SK-N-SH treated with all-trans-retinoic acid at 6 μM for 48 hours (cell line): ENCODE data around the gene CPSF4.
A peak's percentile ranks its signal among the peaks of the same experiment; 100 is the strongest.

Source experiments
- ATAC-seq: fragments of 200-7000 bp; cut with Tn5 transposase; 3 replicates; pipeline ENCODE4 v1.9.1; 2020; ENCODE audit warnings: mild to moderate bottlenecking, moderate library complexity
- ARNTL ChIP-seq: fragments of 450-650 bp; formaldehyde crosslinking; IDR thresholded peaks from 2 replicates; pipeline ENCODE4 v1.5.0; 2020; ENCODE audit warnings: low read depth, mild to moderate bottlenecking, moderate library complexity, borderline replicate concordance
- BACH2 ChIP-seq: fragments of 250-450 bp; sonication (Bioruptor Pico); IDR thresholded peaks from 2 replicates; pipeline ENCODE4 v1.9.0; 2021; ENCODE audit warnings: mild to moderate bottlenecking, borderline replicate concordance
- CSDC2 ChIP-seq: fragments of 250-450 bp; sonication (Bioruptor Pico); IDR thresholded peaks from 2 replicates; pipeline ENCODE4 v1.5.0; 2020; ENCODE audit warnings: mild to moderate bottlenecking, moderate library complexity
- ESRRG ChIP-seq: fragments of 250-450 bp; sonication (Bioruptor Pico); IDR thresholded peaks from 2 replicates; pipeline ENCODE4 v1.6.1; 2021; ENCODE audit warnings: mild to moderate bottlenecking
- GLIS3 ChIP-seq: fragments of 250-450 bp; sonication (Bioruptor Pico); IDR thresholded peaks from 2 replicates; pipeline ENCODE4 v1.5.0; 2020; ENCODE audit warnings: mild to moderate bottlenecking, moderate library complexity
- ISL1 ChIP-seq: fragments of 250-450 bp; sonication (Bioruptor Pico); IDR thresholded peaks from 2 replicates; pipeline ENCODE4 v2.1.2; 2022; ENCODE audit warnings: mild to moderate bottlenecking, moderate library complexity
- OSR1 ChIP-seq: fragments of 250-450 bp; sonication (Bioruptor Pico); IDR thresholded peaks from 2 replicates; pipeline ENCODE4 v1.8.0; 2022; ENCODE audit warnings: moderate library complexity, mild to moderate bottlenecking, inconsistent platforms
- PPARA ChIP-seq: fragments of 250-450 bp; sonication (Bioruptor Pico); IDR thresholded peaks from 2 replicates; pipeline ENCODE4 v1.5.0; 2020; ENCODE audit warnings: mild to moderate bottlenecking, borderline replicate concordance
- RARB ChIP-seq: fragments of 250-450 bp; sonication (Bioruptor Pico); IDR thresholded peaks from 2 replicates; pipeline ENCODE4 v1.8.0; 2021; ENCODE audit warnings: mild to moderate bottlenecking, moderate library complexity
- SNAI2 ChIP-seq: fragments of 250-450 bp; sonication (Bioruptor Pico); IDR thresholded peaks from 2 replicates; pipeline ENCODE4 v1.5.0; 2020; ENCODE audit warnings: mild to moderate bottlenecking, moderate library complexity
- TCF4 ChIP-seq: fragments of 250-450 bp; sonication (Bioruptor Pico); IDR thresholded peaks from 2 replicates; pipeline ENCODE4 v1.8.0; 2021; ENCODE audit warnings: mild to moderate bottlenecking, moderate library complexity, borderline replicate concordance
- TOX ChIP-seq: fragments of 250-450 bp; sonication (Bioruptor Pico); IDR thresholded peaks from 2 replicates; pipeline ENCODE4 v1.8.0; 2021; ENCODE audit warnings: mild to moderate bottlenecking, moderate library complexity, borderline replicate concordance
- ZC3H10 ChIP-seq: fragments of 250-450 bp; sonication (Bioruptor Pico); IDR thresholded peaks from 2 replicates; pipeline ENCODE4 v1.5.1; 2021; ENCODE audit warnings: mild to moderate bottlenecking, moderate library complexity
- ZFP3 ChIP-seq: fragments of 250-450 bp; sonication (Bioruptor Pico); IDR thresholded peaks from 2 replicates; pipeline ENCODE4 v1.5.0; 2020; ENCODE audit warnings: mild to moderate bottlenecking, moderate library complexity
- ZFP30 ChIP-seq: fragments of 450-650 bp; formaldehyde crosslinking; IDR thresholded peaks from 2 replicates; pipeline ENCODE4 v1.5.0; 2022; ENCODE audit warnings: mild to moderate bottlenecking, moderate library complexity
- ZNF565 ChIP-seq: fragments of 450-650 bp; formaldehyde crosslinking; conservative IDR thresholded peaks from 2 replicates; pipeline ENCODE4 v1.5.0; 2020; ENCODE audit warnings: low read depth, mild to moderate bottlenecking, moderate library complexity
- ZNF70 ChIP-seq: fragments of 450-650 bp; formaldehyde crosslinking; IDR thresholded peaks from 2 replicates; pipeline ENCODE4 v1.5.0; 2020; ENCODE audit warnings: mild to moderate bottlenecking, moderate library complexity
- TF ChIP-seq, protein P1 (sequence below): fragments of 250-450 bp; sonication (Bioruptor Pico); IDR thresholded peaks from 2 replicates; pipeline ENCODE4 v1.5.1; 2020; ENCODE audit warnings: low read depth, mild to moderate bottlenecking, moderate library complexity
- TF ChIP-seq, protein P2 (sequence below): fragments of 250-450 bp; sonication (Bioruptor Pico); IDR thresholded peaks from 2 replicates; pipeline ENCODE4 v1.8.0; 2020; ENCODE audit warnings: mild to moderate bottlenecking, moderate library complexity, borderline replicate concordance
- TF ChIP-seq, protein P3 (sequence below): fragments of 250-450 bp; sonication (Bioruptor Pico); IDR thresholded peaks from 2 replicates; pipeline ENCODE4 v1.8.0; 2021; ENCODE audit warnings: low read depth, mild to moderate bottlenecking, moderate library complexity, borderline replicate concordance
- TF ChIP-seq, protein P4 (sequence below): fragments of 250-450 bp; sonication (Bioruptor Pico); IDR thresholded peaks from 2 replicates; pipeline ENCODE4 v1.5.1; 2021; ENCODE audit warnings: mild to moderate bottlenecking, moderate library complexity

Gene CPSF4

DNA sequence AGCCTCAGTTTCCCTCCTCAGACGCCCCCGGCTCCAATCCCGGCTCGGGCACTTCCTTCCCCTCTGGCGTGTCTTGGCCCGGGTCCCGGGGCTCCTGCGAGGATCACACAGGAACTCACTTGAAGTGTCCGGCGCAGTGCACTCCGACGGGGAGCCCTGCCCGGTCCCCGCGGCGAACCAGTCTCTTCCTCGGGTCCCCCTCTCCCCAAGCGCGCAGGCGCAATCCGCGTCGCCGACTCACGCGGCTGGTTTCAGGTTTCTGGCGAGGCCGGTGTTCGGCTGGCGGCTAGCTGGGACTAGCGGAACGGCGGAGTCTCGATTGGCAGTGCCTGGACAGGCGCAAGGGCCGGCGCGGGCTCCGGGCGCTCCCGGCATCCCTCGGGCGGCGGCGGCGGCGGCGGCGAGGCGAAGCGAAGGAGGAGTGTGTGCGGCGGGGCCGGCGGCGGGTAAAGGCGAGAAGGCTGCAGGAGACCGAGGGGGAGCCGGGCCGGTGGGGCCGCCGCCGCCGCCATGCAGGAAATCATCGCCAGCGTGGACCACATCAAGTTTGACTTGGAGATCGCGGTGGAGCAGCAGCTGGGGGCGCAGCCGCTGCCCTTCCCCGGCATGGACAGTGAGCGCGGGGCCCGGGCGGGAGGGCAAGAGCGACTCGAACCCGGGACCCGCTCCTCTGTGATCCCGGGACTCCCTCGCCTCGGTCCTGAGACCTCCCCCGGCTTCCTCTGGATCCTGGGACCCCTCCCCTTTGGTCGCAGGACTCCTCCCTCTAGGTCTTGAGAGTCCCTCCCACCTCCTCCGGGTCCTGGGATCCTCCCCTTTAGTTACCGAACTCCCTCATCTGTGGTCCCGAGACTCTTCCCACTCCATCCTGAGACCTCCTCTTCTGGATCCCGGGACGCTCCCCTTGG, at the start of gene CPSF4, which contains the start of gene PTCD1:
CPSF4 (plus strand) TSS at position 371 of the 908 bp plus-strand sequence; CDS start at position 511, 140 bp downstream.
PTCD1 (minus strand) TSS at position 226 of the 908 bp plus-strand sequence. CDS start 3,556 bp downstream, outside the sequence.
- ATAC-seq: peak; percentile 96
- TF ChIP-seq ZC3H10: no peak
- TF ChIP-seq ZNF70 (CRISPR knock-in tag): no peak
- no peak for TF ChIP-seq TOX (CRISPR knock-in tag)
- TF ChIP-seq, protein P1, sequence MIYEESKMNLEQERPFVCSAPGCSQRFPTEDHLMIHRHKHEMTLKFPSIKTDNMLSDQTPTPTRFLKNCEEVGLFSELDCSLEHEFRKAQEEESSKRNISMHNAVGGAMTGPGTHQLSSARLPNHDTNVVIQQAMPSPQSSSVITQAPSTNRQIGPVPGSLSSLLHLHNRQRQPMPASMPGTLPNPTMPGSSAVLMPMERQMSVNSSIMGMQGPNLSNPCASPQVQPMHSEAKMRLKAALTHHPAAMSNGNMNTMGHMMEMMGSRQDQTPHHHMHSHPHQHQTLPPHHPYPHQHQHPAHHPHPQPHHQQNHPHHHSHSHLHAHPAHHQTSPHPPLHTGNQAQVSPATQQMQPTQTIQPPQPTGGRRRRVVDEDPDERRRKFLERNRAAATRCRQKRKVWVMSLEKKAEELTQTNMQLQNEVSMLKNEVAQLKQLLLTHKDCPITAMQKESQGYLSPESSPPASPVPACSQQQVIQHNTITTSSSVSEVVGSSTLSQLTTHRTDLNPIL (CRISPR knock-in tag): no peak
- TF ChIP-seq ZFP3 (CRISPR knock-in tag): no peak; the same call in 1 of the 2 replicates
- TF ChIP-seq, protein P2, sequence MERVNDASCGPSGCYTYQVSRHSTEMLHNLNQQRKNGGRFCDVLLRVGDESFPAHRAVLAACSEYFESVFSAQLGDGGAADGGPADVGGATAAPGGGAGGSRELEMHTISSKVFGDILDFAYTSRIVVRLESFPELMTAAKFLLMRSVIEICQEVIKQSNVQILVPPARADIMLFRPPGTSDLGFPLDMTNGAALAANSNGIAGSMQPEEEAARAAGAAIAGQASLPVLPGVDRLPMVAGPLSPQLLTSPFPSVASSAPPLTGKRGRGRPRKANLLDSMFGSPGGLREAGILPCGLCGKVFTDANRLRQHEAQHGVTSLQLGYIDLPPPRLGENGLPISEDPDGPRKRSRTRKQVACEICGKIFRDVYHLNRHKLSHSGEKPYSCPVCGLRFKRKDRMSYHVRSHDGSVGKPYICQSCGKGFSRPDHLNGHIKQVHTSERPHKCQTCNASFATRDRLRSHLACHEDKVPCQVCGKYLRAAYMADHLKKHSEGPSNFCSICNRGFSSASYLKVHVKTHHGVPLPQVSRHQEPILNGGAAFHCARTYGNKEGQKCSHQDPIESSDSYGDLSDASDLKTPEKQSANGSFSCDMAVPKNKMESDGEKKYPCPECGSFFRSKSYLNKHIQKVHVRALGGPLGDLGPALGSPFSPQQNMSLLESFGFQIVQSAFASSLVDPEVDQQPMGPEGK (CRISPR knock-in tag): no peak
- no peak for TF ChIP-seq ISL1 (CRISPR knock-in tag)
- TF ChIP-seq ZNF565 (CRISPR knock-in tag): no peak

DNA sequence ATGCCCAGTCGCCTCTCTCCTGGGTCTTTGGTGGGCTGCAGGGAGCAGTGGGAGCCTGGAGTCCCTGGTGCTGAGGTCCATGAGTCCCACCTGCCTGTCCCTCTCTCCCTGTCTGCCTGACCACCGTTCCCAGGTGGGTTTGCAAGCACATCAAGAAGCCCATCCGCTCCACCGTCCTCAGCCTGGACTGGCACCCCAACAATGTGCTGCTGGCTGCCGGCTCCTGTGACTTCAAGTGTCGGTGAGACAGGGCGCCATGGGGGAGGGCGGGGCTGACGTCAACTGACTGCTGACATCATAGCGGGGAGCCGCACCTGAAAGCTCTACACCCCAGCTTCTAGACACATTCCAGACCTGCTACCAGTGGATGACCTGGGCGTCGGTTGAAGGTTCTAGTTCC, 49.0 kb upstream of the CPSF4 start:
- no peak for ATAC-seq
- no peak for TF ChIP-seq ARNTL (CRISPR knock-in tag)
- no peak for TF ChIP-seq ZC3H10
- TF ChIP-seq SNAI2 (CRISPR knock-in tag): no peak
- TF ChIP-seq, protein P3, sequence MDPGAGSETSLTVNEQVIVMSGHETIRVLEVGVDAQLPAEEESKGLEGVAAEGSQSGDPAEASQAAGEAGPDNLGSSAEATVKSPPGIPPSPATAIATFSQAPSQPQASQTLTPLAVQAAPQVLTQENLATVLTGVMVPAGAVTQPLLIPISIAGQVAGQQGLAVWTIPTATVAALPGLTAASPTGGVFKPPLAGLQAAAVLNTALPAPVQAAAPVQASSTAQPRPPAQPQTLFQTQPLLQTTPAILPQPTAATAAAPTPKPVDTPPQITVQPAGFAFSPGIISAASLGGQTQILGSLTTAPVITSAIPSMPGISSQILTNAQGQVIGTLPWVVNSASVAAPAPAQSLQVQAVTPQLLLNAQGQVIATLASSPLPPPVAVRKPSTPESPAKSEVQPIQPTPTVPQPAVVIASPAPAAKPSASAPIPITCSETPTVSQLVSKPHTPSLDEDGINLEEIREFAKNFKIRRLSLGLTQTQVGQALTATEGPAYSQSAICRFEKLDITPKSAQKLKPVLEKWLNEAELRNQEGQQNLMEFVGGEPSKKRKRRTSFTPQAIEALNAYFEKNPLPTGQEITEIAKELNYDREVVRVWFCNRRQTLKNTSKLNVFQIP: no peak
- TF ChIP-seq, protein P4, sequence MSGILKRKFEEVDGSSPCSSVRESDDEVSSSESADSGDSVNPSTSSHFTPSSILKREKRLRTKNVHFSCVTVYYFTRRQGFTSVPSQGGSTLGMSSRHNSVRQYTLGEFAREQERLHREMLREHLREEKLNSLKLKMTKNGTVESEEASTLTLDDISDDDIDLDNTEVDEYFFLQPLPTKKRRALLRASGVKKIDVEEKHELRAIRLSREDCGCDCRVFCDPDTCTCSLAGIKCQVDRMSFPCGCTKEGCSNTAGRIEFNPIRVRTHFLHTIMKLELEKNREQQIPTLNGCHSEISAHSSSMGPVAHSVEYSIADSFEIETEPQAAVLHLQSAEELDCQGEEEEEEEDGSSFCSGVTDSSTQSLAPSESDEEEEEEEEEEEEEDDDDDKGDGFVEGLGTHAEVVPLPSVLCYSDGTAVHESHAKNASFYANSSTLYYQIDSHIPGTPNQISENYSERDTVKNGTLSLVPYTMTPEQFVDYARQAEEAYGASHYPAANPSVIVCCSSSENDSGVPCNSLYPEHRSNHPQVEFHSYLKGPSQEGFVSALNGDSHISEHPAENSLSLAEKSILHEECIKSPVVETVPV (CRISPR knock-in tag): no peak
- no peak for TF ChIP-seq ZFP3 (CRISPR knock-in tag)
- TF ChIP-seq PPARA: no peak
- no peak for TF ChIP-seq ESRRG (CRISPR knock-in tag)
- TF ChIP-seq TCF4 (CRISPR knock-in tag): no peak
- TF ChIP-seq GLIS3 (CRISPR knock-in tag): no peak
- TF ChIP-seq ZNF565 (CRISPR knock-in tag): no peak
- no peak for TF ChIP-seq CSDC2
- TF ChIP-seq ISL1 (CRISPR knock-in tag): no peak
- no peak for TF ChIP-seq OSR1 (CRISPR knock-in tag)
- TF ChIP-seq, protein P2 (CRISPR knock-in tag): no peak
- no peak for TF ChIP-seq RARB (CRISPR knock-in tag)
- no peak for TF ChIP-seq BACH2
- no peak for TF ChIP-seq TOX (CRISPR knock-in tag)
- TF ChIP-seq ZFP30 (CRISPR knock-in tag): no peak
- TF ChIP-seq, protein P1 (CRISPR knock-in tag): no peak
